Fibroblast of villous mesenchyme (primary cell): ENCODE measurements around the gene CTCF. TPM values are rescaled to one million over a fixed set of nuclear protein-coding genes. Genes with fewer than 3 reads are reported as not detected.

Source experiments
- DNase-seq: peaks from one replicate; pipeline ENCODE4 v3.0.0-alpha.2; 2010; ENCODE audit warnings: low read depth
- H3K4me3 ChIP-seq: 2 replicates; pipeline ENCODE4 v1.5.1; 2011; ENCODE audit warnings: low read depth, mild to moderate bottlenecking, low read length
- CTCF ChIP-seq: IDR thresholded peaks from 2 replicates; pipeline ENCODE4 v1.5.1; 2012; ENCODE audit warnings: low read depth, mild to moderate bottlenecking, low read length; ENCODE audit not compliant: insufficient read depth
- total RNA-seq: library from RNA; depleted of rRNA; stranded (reverse); fragments of >200 nt; gene quantifications from 2 replicates; pipeline ENCODE4 v1.2.3, GENCODE V29; 2012

The CTCF gene
- total RNA-seq, 1 donor: 33.7 TPM

DNA sequence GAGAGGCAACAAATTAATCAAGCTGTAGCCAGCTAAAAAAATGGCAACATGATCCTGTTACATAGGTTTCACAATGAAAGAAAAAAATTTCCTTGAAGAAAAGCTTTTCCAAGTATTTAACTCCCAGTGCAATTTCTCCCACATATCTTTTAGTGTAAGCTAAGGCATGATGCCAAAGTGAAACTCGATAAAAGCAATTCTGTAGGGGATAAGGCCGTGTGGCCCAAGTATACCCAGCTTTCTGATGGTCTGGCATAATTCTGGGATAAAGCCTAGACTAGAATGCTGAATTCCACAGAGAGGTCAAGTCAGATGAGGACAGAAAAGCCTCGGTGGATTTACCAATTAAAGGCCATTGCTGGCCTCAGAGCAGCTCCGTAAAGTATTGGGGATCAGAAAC is 36.2 kb downstream of the CTCF start:
- DNase-seq: peak; percentile 67
- H3K4me3 ChIP-seq: no peak overlapping the region
- TF ChIP-seq CTCF: no peak

GRCh38 chr16:67605641-67606040 is 43.3 kb downstream of the CTCF start:
- TF ChIP-seq CTCF: no peak
- no peak overlapping the region for H3K4me3 ChIP-seq
- no peak for DNase-seq

DNA sequence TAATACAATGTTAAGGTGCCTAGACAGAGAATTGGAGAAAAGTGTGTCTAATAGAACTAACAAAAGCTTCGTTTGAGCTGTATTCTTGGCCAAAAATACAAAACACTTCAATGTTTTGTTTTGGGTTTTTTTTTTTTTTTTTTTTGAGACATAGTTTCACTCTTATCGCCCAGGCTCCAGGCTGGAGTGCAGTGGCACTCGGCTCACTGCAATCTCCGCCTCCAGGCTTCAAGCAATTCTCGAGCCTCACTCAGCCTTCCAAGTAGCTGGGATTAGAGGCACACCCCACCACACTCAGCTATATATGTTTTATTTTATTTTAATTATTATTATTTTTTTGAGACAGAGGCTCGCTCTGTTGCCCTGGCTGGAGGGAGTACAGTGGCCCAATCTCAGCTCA is 44.3 kb downstream of the CTCF start:
- no peak for DNase-seq
- no peak overlapping the region for H3K4me3 ChIP-seq
- no peak for TF ChIP-seq CTCF

- H3K4me3 ChIP-seq: no peak overlapping the region
- no peak for DNase-seq
- TF ChIP-seq CTCF: no peak
Observed at GRCh38 chr16:67608364-67608763, 46.0 kb downstream of the CTCF start.

- no peak overlapping the region for H3K4me3 ChIP-seq
- peak; percentile 13 for TF ChIP-seq CTCF
- DNase-seq: no peak
Observed at GRCh38 chr16:67613808-67614207, 51.5 kb downstream of the CTCF start.

- no peak for DNase-seq
- no peak for TF ChIP-seq CTCF
Observed at GRCh38 chr16:67628216-67628615, 65.9 kb downstream of the CTCF start.

DNA sequence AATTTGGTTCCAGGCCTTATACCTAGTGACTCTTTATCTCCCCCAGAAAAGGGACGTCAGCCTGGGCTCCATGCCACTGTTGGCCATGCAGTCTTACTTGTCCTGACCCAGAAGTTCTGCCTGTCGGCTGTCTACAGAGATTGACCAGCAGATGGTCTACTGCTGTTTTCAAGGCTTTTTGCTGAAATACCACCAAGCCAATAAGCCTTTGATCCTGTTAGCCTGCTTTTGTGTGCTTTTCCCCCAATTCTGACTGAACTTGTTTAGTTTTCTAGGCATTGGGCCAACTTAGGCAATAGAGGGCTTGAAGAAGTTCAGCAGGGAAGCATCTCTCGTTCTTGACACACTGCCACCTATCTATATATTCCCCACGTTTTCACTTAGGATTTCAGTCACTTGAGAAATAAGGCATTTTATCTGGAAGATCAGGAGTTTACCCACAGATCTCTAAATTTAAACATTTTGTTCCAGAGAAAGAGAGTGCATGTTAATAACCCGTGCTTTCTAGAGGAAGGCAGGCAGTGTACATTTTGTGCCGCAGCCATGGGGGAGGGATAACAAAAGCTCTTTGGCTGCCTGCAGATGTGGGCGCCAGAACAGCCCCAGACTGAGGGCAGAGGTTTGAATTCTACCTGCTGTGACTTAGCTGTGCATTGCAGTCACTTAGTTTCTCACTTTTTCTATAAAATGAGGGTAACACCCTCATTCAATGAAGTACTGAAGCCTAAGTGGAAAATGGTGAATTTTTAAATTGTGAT is 70.3 kb downstream of the CTCF start:
- DNase-seq: peak; percentile 93
- H3K4me3 ChIP-seq: no peak overlapping the region
- TF ChIP-seq CTCF: no peak

More at GRCh38 chr16:67628216-67628615, 65.9 kb downstream of the CTCF start:
- H3K4me3 ChIP-seq: no peak overlapping the region
